Measurements from ENCODE around the gene RACGAP1. TPM values are rescaled to one million over a fixed set of nuclear protein-coding genes. Genes with fewer than 3 reads are reported as not detected.

RACGAP1 gene
- polyA plus RNA-seq, 1 donor from 2014 or later: 18.3 TPM

- Histone ChIP-seq H2AFZ (ENCODE audit: low read depth, low read length) (no peak overlapping the region), H3F3A (ENCODE audit: insufficient read depth, low read length, poor library complexity, severe bottlenecking) (no peaks in the 10 kb centered on the region), H3K27ac (ENCODE audit: low read length) (no peak overlapping the region), H3K9me3 (ENCODE audit: low read length) (no peaks in the 10 kb centered on the region), H3K9ac (ENCODE audit: low read length) (no peak overlapping the region), H4K20me1 (ENCODE audit: insufficient read depth) (no peaks in the 10 kb centered on the region), H3K27me3 (ENCODE audit: insufficient read depth, low read depth, low read length) (no peaks in the 10 kb centered on the region), H3K4me2 (ENCODE audit: low read length) (no peak overlapping the region), H3K79me2 (replicated peaks; ENCODE audit: insufficient read depth, low read length) (peaks cover 63% of the 10 kb centered on the region), H3K9me2 (ENCODE audit: insufficient read depth, low read length) (no peaks in the 10 kb centered on the region), H3K4me3 (ENCODE audit: low read length) (no peak overlapping the region), H3K36me3 (ENCODE audit: insufficient read depth, low read length) (no peaks in the 10 kb centered on the region)
- no peak for TF ChIP-seq SMC3 (conservative IDR thresholded peaks at IDR 0.05; ENCODE audit: poor library complexity)
- no peak for TF ChIP-seq EP300 (conservative IDR thresholded peaks at IDR 0.05; ENCODE audit: poor library complexity, severe bottlenecking)
- TF ChIP-seq MXI1 (conservative IDR thresholded peaks at IDR 0.05; ENCODE audit: poor library complexity, severe bottlenecking): no peak
- no peak for TF ChIP-seq CTCF (IDR thresholded peaks at IDR 0.05; ENCODE audit: poor library complexity, severe bottlenecking)
- TF ChIP-seq TAF1 (IDR thresholded peaks at IDR 0.05; ENCODE audit: low read depth): no peak
- TF ChIP-seq RAD21 (conservative IDR thresholded peaks at IDR 0.05): no peak
- no peak for TF ChIP-seq EZH2 (IDR thresholded peaks at IDR 0.05; ENCODE audit: borderline replicate concordance, insufficient read depth, low read length, poor library complexity, severe bottlenecking)
- no peak for TF ChIP-seq POLR2AphosphoS5 (IDR thresholded peaks at IDR 0.05)
- TF ChIP-seq REST (IDR thresholded peaks at IDR 0.05; ENCODE audit: borderline replicate concordance): no peak
Observed at GRCh38 chr12:50019524-50019923, 5.8 kb downstream of the RACGAP1 start.

- Histone ChIP-seq H3K4me2 (ENCODE audit: low read length) (no peak overlapping the region), H3K9me3 (ENCODE audit: low read length) (no peaks in the 10 kb centered on the region), H3K79me2 (replicated peaks; ENCODE audit: insufficient read depth, low read length) (peaks cover 57% of the 10 kb centered on the region), H3K27me3 (ENCODE audit: insufficient read depth, low read depth, low read length) (no peaks in the 10 kb centered on the region), H4K20me1 (ENCODE audit: insufficient read depth) (no peaks in the 10 kb centered on the region), H3K27ac (ENCODE audit: low read length) (no peak overlapping the region), H3K9ac (ENCODE audit: low read length) (no peak overlapping the region), H3K36me3 (ENCODE audit: insufficient read depth, low read length) (no peaks in the 10 kb centered on the region), H3K9me2 (ENCODE audit: insufficient read depth, low read length) (no peaks in the 10 kb centered on the region), H2AFZ (ENCODE audit: low read depth, low read length) (no peak overlapping the region), H3F3A (ENCODE audit: insufficient read depth, low read length, poor library complexity, severe bottlenecking) (no peaks in the 10 kb centered on the region), H3K4me3 (ENCODE audit: low read length) (no peak overlapping the region)
- no peak for TF ChIP-seq MXI1 (conservative IDR thresholded peaks at IDR 0.05; ENCODE audit: poor library complexity, severe bottlenecking)
- no peak for TF ChIP-seq EP300 (conservative IDR thresholded peaks at IDR 0.05; ENCODE audit: poor library complexity, severe bottlenecking)
- TF ChIP-seq POLR2AphosphoS5 (IDR thresholded peaks at IDR 0.05): no peak
- no peak for TF ChIP-seq REST (IDR thresholded peaks at IDR 0.05; ENCODE audit: borderline replicate concordance)
- TF ChIP-seq SMC3 (conservative IDR thresholded peaks at IDR 0.05; ENCODE audit: poor library complexity): no peak
- TF ChIP-seq RAD21 (conservative IDR thresholded peaks at IDR 0.05): no peak
- TF ChIP-seq CTCF (IDR thresholded peaks at IDR 0.05; ENCODE audit: poor library complexity, severe bottlenecking): no peak
Observed at GRCh38 chr12:50018968-50019367, 6.3 kb downstream of the RACGAP1 start.

Data from neural cell (in vitro differentiated cells).